H9 (cell line): ENCODE results near the gene POU1F1. TPM values are rescaled to one million over a fixed set of nuclear protein-coding genes. Genes with fewer than 3 reads are reported as not detected.

Source experiments
- DNase-seq: peaks from one replicate; pipeline ENCODE4 v3.0.0-alpha.2; 2017
- H2AFZ ChIP-seq: one replicate; pipeline ENCODE4 v1.6.1; 2013; ENCODE audit warnings: mild to moderate bottlenecking, low read length, control low read depth, moderate library complexity
- H2AK5ac ChIP-seq: 2 replicates; pipeline ENCODE4 v1.6.1; 2013; ENCODE audit warnings: low read length, control low read depth, mixed read lengths; ENCODE audit not compliant: insufficient read length
- H2BK120ac ChIP-seq: one replicate; pipeline ENCODE4 v1.6.1; 2013; ENCODE audit warnings: low read depth, mild to moderate bottlenecking, low read length, control low read depth, inconsistent platforms; ENCODE audit not compliant: poor library complexity, severe bottlenecking
- H2BK12ac ChIP-seq: 2 replicates; pipeline ENCODE4 v1.6.1; 2013; ENCODE audit warnings: low read length, control low read depth, mixed read lengths, low read depth; ENCODE audit not compliant: insufficient read length
- H2BK15ac ChIP-seq: 2 replicates; pipeline ENCODE4 v1.6.1; 2013; ENCODE audit warnings: low read depth, low read length, control low read depth
- H2BK20ac ChIP-seq: one replicate; pipeline ENCODE4 v1.6.1; 2013; ENCODE audit warnings: low read depth, mild to moderate bottlenecking, low read length, control low read depth, inconsistent platforms; ENCODE audit not compliant: poor library complexity, severe bottlenecking
- H2BK5ac ChIP-seq: 2 replicates; pipeline ENCODE4 v1.6.1; 2013; ENCODE audit warnings: low read length, control low read depth, mixed read lengths; ENCODE audit not compliant: insufficient read length
- H3K14ac ChIP-seq: 2 replicates; pipeline ENCODE4 v1.6.1; 2013; ENCODE audit warnings: low read length, control low read depth; ENCODE audit not compliant: insufficient read depth
- H3K18ac ChIP-seq: 2 replicates; pipeline ENCODE4 v1.6.1; 2013; ENCODE audit warnings: low read depth, mild to moderate bottlenecking, mixed read lengths, low read length, control low read depth; ENCODE audit not compliant: insufficient read length
- H3K23ac ChIP-seq: 2 replicates; pipeline ENCODE4 v1.6.1; 2013; ENCODE audit warnings: low read length, control low read depth, mixed read lengths, low read depth; ENCODE audit not compliant: insufficient read length
- H3K23me2 ChIP-seq: 2 replicates; pipeline ENCODE4 v1.6.1; 2013; ENCODE audit warnings: low read depth, mild to moderate bottlenecking, mixed read lengths, low read length, control low read depth; ENCODE audit not compliant: insufficient read length, poor library complexity, severe bottlenecking
- H3K27ac ChIP-seq: 2 replicates; pipeline ENCODE4 v1.5.1; 2013; ENCODE audit warnings: low read length, control low read depth, mixed read lengths, low read depth; ENCODE audit not compliant: insufficient read length
- H3K27me3 ChIP-seq: 2 replicates; pipeline ENCODE4 v1.6.1; 2013; ENCODE audit warnings: low read length, control low read depth, inconsistent platforms; ENCODE audit not compliant: insufficient read depth
- H3K4ac ChIP-seq: 2 replicates; pipeline ENCODE4 v1.6.1; 2013; ENCODE audit warnings: low read depth, mild to moderate bottlenecking, control low read depth, inconsistent platforms, low read length, moderate library complexity
- H3K4me1 ChIP-seq: 2 replicates; pipeline ENCODE4 v1.6.1; 2013; ENCODE audit warnings: low read length, control low read depth, inconsistent platforms; ENCODE audit not compliant: insufficient read depth
- H3K4me2 ChIP-seq: 2 replicates; pipeline ENCODE4 v1.6.1; 2013; ENCODE audit warnings: low read length, control low read depth, mixed read lengths; ENCODE audit not compliant: insufficient read length, insufficient read depth
- H3K56ac ChIP-seq: 2 replicates; pipeline ENCODE4 v1.6.1; 2013; ENCODE audit warnings: low read depth, mild to moderate bottlenecking, mixed read lengths, low read length, control low read depth; ENCODE audit not compliant: insufficient read length
- H3K79me1 ChIP-seq: 2 replicates; pipeline ENCODE4 v1.6.1; 2013; ENCODE audit warnings: low read depth, mild to moderate bottlenecking, moderate library complexity, low read length, control low read depth, inconsistent platforms; ENCODE audit not compliant: insufficient read depth, poor library complexity, severe bottlenecking
- H3K79me2 ChIP-seq: 2 replicates; pipeline ENCODE4 v1.6.1; 2013; ENCODE audit warnings: low read length, control low read depth, inconsistent platforms; ENCODE audit not compliant: insufficient read depth
- H3K9ac ChIP-seq: 2 replicates; pipeline ENCODE4 v1.6.1; 2013; ENCODE audit warnings: low read length, control low read depth, mixed read lengths; ENCODE audit not compliant: insufficient read length; ENCODE audit errors: extremely low read depth
- H3K9me3 ChIP-seq: one replicate; pipeline ENCODE4 v1.6.1; 2013; ENCODE audit warnings: low read depth, low read length, inconsistent platforms; ENCODE audit not compliant: control insufficient read depth
- H3T11ph ChIP-seq: one replicate; pipeline ENCODE4 v1.6.1; 2013; ENCODE audit warnings: mild to moderate bottlenecking, low read length, control low read depth, inconsistent platforms
- H4K20me1 ChIP-seq: one replicate; pipeline ENCODE4 v1.6.1; 2013; ENCODE audit not compliant: control insufficient read depth, insufficient read length, insufficient read depth
- H4K5ac ChIP-seq: 2 replicates; pipeline ENCODE4 v1.6.1; 2013; ENCODE audit warnings: low read depth, mild to moderate bottlenecking, mixed read lengths, low read length, control low read depth; ENCODE audit not compliant: insufficient read length
- H4K8ac ChIP-seq: replicated peaks from 2 replicates; pipeline ENCODE4 v1.6.1; 2013; ENCODE audit warnings: low read length, control low read depth, mixed read lengths, low read depth; ENCODE audit not compliant: insufficient read length
- H4K91ac ChIP-seq: 2 replicates; pipeline ENCODE4 v1.6.1; 2013; ENCODE audit warnings: low read depth, mild to moderate bottlenecking, moderate library complexity, mixed read lengths, low read length, control low read depth; ENCODE audit not compliant: insufficient read length
- H3K27ac Mint-ChIP-seq, 3 experiments: 2 replicates in 2 of 3; 3 replicates in 1 of 3; pipeline ENCODE4 v1.8.0; 2020 to 2021; ENCODE audit warnings: mixed read lengths in 3 of 3, mild to moderate bottlenecking in 1 of 3, moderate library complexity in 1 of 3
- H3K27me3 Mint-ChIP-seq: 2 replicates; pipeline ENCODE4 v1.8.0; 2021; ENCODE audit warnings: low read depth, mild to moderate bottlenecking, moderate library complexity, mixed read lengths
- H3K36me3 Mint-ChIP-seq, 3 experiments: 2 replicates in 2 of 3; 3 replicates in 1 of 3; pipeline ENCODE4 v1.8.0; 2020 to 2021; ENCODE audit warnings: low read depth in 3 of 3, mixed read lengths in 3 of 3; ENCODE audit not compliant: insufficient read depth in 1 of 3
- H3K4me1 Mint-ChIP-seq, 2 experiments: 2 replicates each; pipeline ENCODE4 v1.8.0; 2020; ENCODE audit warnings: mixed read lengths in 2 of 2
- H3K4me3 Mint-ChIP-seq, 2 experiments: 2 replicates in 1 of 2; 3 replicates in 1 of 2; pipeline ENCODE4 v1.8.0; 2020 to 2021; ENCODE audit warnings: mild to moderate bottlenecking in 2 of 2, mixed read lengths in 2 of 2, moderate library complexity in 1 of 2
- H3K9me3 Mint-ChIP-seq, 2 experiments: 2 replicates in 1 of 2; 3 replicates in 1 of 2; pipeline ENCODE4 v1.8.0; 2020; ENCODE audit warnings: mild to moderate bottlenecking in 2 of 2, mixed read lengths in 2 of 2, moderate library complexity in 1 of 2
- CTCF ChIP-seq: fragments of 200-600 bp; sonication (generic); conservative IDR thresholded peaks from 3 replicates; pipeline ENCODE4 v1.8.0; 2021; ENCODE audit warnings: antibody characterized with exemption, mild to moderate bottlenecking
- WGBS: extraction: QIAGEN DNeasy Blood & Tissue Kit; methylation state at CpG from one replicate; pipeline ENCODE4 v1.1.7; 2013; ENCODE audit warnings: missing lambda C conversion rate, low lambda C conversion rate, mixed read lengths; ENCODE audit not compliant: insufficient read length; ENCODE audit errors: extremely low coverage; 5-methylcytosine and 5-hydroxymethylcytosine counted together
- total RNA-seq: library from RNA; stranded (reverse); gene quantifications from 2 replicates; pipeline ENCODE4 v1.2.1, GENCODE V29; 2021

POU1F1 gene
- total RNA-seq, 1 experiment from 2014 or later, result not detected

GRCh38 chr3:87233805-87234204, 42.6 kb downstream of the POU1F1 start:
- H2BK15ac ChIP-seq, result no peak overlapping the region
- H3K79me1 ChIP-seq, result no peaks in the 10 kb centered on the region
- H3K23ac ChIP-seq, result no peak overlapping the region
- H3K27ac ChIP-seq, result no peak overlapping the region
- Mint-ChIP-seq H3K36me3 (peaks cover 9 to 25% (median 21%) of the 10 kb centered on the region in 3 experiments; a peak in 6 of 7 replicates), H3K27me3 (no peaks in the 10 kb centered on the region), H3K9me3 (no peaks in the 10 kb centered on the region; a peak in 1 of 5 replicates), H3K27ac (no peak overlapping the region), H3K4me3 (no peak overlapping the region), H3K4me1 (peaks cover 26% of the 10 kb centered on the region in 2 experiments)
- no peak overlapping the region for H2BK20ac ChIP-seq
- no peak overlapping the region for H4K5ac ChIP-seq
- H4K8ac ChIP-seq, result no peak overlapping the region
- H3T11ph ChIP-seq, result no peak overlapping the region
- H4K20me1 ChIP-seq, result no peaks in the 10 kb centered on the region
- WGBS, result no CpG with 5 or more reads among the region's 1 CpG
- H2BK120ac ChIP-seq, result no peak overlapping the region
- no peaks in the 10 kb centered on the region for H3K23me2 ChIP-seq
- H2BK5ac ChIP-seq, result no peak overlapping the region
- H2AK5ac ChIP-seq, result no peak overlapping the region
- H2BK12ac ChIP-seq, result no peak overlapping the region
- peaks cover 11% of the 10 kb centered on the region; the same call in 1 of the 2 replicates for H3K79me2 ChIP-seq
- no peaks in the 10 kb centered on the region for H3K4me1 ChIP-seq
- no peak overlapping the region for H3K4me2 ChIP-seq
- peaks cover 6% of the 10 kb centered on the region for H3K9me3 ChIP-seq
- no peak for DNase-seq
- H3K9ac ChIP-seq, result no peak overlapping the region
- no peak overlapping the region for H3K14ac ChIP-seq
- no peak overlapping the region for H3K18ac ChIP-seq
- no peaks in the 10 kb centered on the region for H3K27me3 ChIP-seq
- H3K56ac ChIP-seq, result no peak overlapping the region
- no peak for TF ChIP-seq CTCF
- H4K91ac ChIP-seq, result no peak overlapping the region
- no peak overlapping the region for H2AFZ ChIP-seq
- H3K4ac ChIP-seq, result no peak overlapping the region
